Caco-2 (cell line): ENCODE measurements around the gene CYP2A13. TPM values are rescaled to one million over a fixed set of nuclear protein-coding genes. Genes with fewer than 3 reads are reported as not detected.
"Not testable (repeated sequence)": the region's sequence is repeated elsewhere in the genome, so short reads cannot be mapped to it uniquely, and the experiment has no call there.

ENCODE experiments used
- BruUV-seq: library from RNA; stranded (reverse); fragments of 400-500 nt; replicated peaks from 2 replicates; lab custom pipeline; 2021; lab: Mats Ljungman, UMichigan
- CTCF ChIA-PET: fragments of 300-600 bp; sonication (Branson Sonifier 250); formaldehyde crosslinking; loops from one replicate; lab custom pipeline; 2022; ENCODE audit warnings: antibody characterized with exemption; lab: Charles Lee
- POLR2A ChIA-PET: fragments of 300-600 bp; sonication (Branson Sonifier 250); formaldehyde crosslinking; loops from one replicate; lab custom pipeline; 2022; ENCODE audit warnings: antibody characterized with exemption; lab: Charles Lee
- DNase-seq, 2 experiments: peaks; one replicate each; pipeline versions ENCODE4 v3.0.0 to v3.0.0-alpha.2; 2020 to 2022
- H3K27me3 ChIP-seq: replicated peaks from 2 replicates; pipeline ENCODE4 v1.6.0; 2011; ENCODE audit warnings: low read length; ENCODE audit not compliant: control insufficient read depth, insufficient read depth
- H3K36me3 ChIP-seq: 2 replicates; pipeline ENCODE4 v1.5.1; 2011; ENCODE audit warnings: low read length; ENCODE audit not compliant: control insufficient read depth, insufficient read depth
- H3K4me1 ChIP-seq: fragments of 250-450 bp; sonication (Bioruptor Pico); 2 replicates; pipeline ENCODE4 v1.5.1; 2020; ENCODE audit warnings: mild to moderate bottlenecking
- H3K4me3 ChIP-seq: 2 replicates; pipeline ENCODE4 v1.5.1; 2011; ENCODE audit warnings: low read depth, mild to moderate bottlenecking, control low read depth, low read length
- H3K9me3 ChIP-seq: fragments of 250-450 bp; sonication (Bioruptor Pico); 2 replicates; pipeline ENCODE4 v1.5.1; 2020; ENCODE audit warnings: mild to moderate bottlenecking, moderate library complexity
- H3K27ac Mint-ChIP-seq: one replicate; pipeline ENCODE4 v1.8.0; 2022; ENCODE audit warnings: mixed read lengths; ENCODE audit not compliant: unreplicated experiment
- H3K27me3 Mint-ChIP-seq: one replicate; pipeline ENCODE4 v1.8.0; 2022; ENCODE audit warnings: mixed read lengths; ENCODE audit not compliant: insufficient read depth, unreplicated experiment
- H3K36me3 Mint-ChIP-seq: one replicate; pipeline ENCODE4 v1.8.0; 2022; ENCODE audit warnings: mild to moderate bottlenecking, mixed read lengths; ENCODE audit not compliant: insufficient read depth, unreplicated experiment
- H3K4me1 Mint-ChIP-seq: one replicate; pipeline ENCODE4 v1.8.0; 2022; ENCODE audit warnings: low read depth, mixed read lengths; ENCODE audit not compliant: unreplicated experiment
- H3K4me3 Mint-ChIP-seq: one replicate; pipeline ENCODE4 v1.8.0; 2022; ENCODE audit warnings: mild to moderate bottlenecking, moderate library complexity, mixed read lengths; ENCODE audit not compliant: unreplicated experiment
- H3K9me3 Mint-ChIP-seq: one replicate; pipeline ENCODE4 v1.8.0; 2022; ENCODE audit warnings: mixed read lengths; ENCODE audit not compliant: unreplicated experiment
- CTCF ChIP-seq, 2 experiments: fragments of 200-600 bp in 1 of 2; IDR thresholded peaks; 1 replicate in 1 of 2; 2 replicates in 1 of 2; pipeline versions ENCODE4 v1.5.1 to v1.8.0; 2011 to 2022; ENCODE audit warnings: antibody characterized with exemption in 1 of 2, control low read depth in 1 of 2, inconsistent platforms in 1 of 2, low read depth in 1 of 2, low read length in 1 of 2, mild to moderate bottlenecking in 1 of 2, moderate library complexity in 1 of 2; ENCODE audit not compliant: insufficient read depth in 1 of 2, severe bottlenecking in 1 of 2, unreplicated experiment in 1 of 2
- intact Hi-C: fragments of 100-400 bp; cut with micrococcal nuclease; formaldehyde crosslinking; loops from one replicate; pipeline ENCODE4 v1.10.0; 2022; ENCODE audit not compliant: unreplicated experiment
- total RNA-seq: library from RNA; stranded (reverse); gene quantifications from 2 replicates; pipeline ENCODE4 v1.2.3, GENCODE V29; 2022

Gene CYP2A13
- total RNA-seq, 1 experiment from 2014 or later, result not detected

GRCh38 chr19:41133260-41133659, 45.0 kb downstream of the CYP2A13 start:
- Mint-ChIP-seq H3K36me3 (no peaks in the 10 kb centered on the region), H3K9me3 (peaks cover 4% of the 10 kb centered on the region), H3K27ac (no peak overlapping the region), H3K4me1 (no peaks in the 10 kb centered on the region), H3K4me3 (no peak overlapping the region), H3K27me3 (peaks cover 6% of the 10 kb centered on the region)
- intact Hi-C loops, result no loop called here
- BruUV-seq, result no TSS peak
- no peak for TF ChIP-seq CTCF (IDR thresholded peaks at IDR 0.05; ENCODE audit: insufficient read depth in 1 of 2, low read depth in 1 of 2, low read length in 1 of 2, severe bottlenecking in 1 of 2, unreplicated experiment in 1 of 2)
- H3K27me3 ChIP-seq, result no peaks in the 10 kb centered on the region
- no peaks in the 10 kb centered on the region for H3K9me3 ChIP-seq
- H3K36me3 ChIP-seq, result no peaks in the 10 kb centered on the region
- POLR2A ChIA-PET, result no interaction called here
- DNase-seq, result no peak
- H3K4me3 ChIP-seq, result no peak overlapping the region
- no peaks in the 10 kb centered on the region for H3K4me1 ChIP-seq
- CTCF ChIA-PET, result no interaction called here

DNA sequence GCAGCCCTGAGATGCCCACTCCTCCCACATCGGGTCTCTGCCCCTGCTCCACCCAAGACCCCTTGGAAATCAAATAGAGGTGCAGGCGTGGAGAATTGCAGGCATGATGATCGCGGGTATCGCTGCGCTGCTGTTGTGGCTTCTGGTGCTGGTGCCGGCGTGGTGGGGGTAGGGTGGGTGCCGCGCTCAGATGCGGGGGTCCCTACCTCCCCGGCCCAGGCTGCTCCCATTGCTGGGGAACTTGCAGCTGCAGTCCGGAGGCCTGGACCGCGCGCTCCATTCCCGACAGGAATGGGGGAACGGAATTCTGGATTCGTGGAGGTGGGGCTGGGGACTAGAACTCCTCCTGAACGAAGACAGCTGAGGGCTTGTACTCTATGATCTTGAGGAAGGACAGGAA, 46.4 kb downstream of the CYP2A13 start:
- BruUV-seq, result no TSS peak
- intact Hi-C loops, result no loop called here
- Histone ChIP-seq H3K27me3 (no peaks in the 10 kb centered on the region), H3K9me3 (no peaks in the 10 kb centered on the region), H3K4me1 (no peaks in the 10 kb centered on the region), H3K36me3 (no peaks in the 10 kb centered on the region), H3K4me3 (no peak overlapping the region)
- ChIA-PET CTCF (no interaction called here), POLR2A (no interaction called here)
- Mint-ChIP-seq H3K27ac (no peak overlapping the region), H3K9me3 (peaks cover 10% of the 10 kb centered on the region), H3K4me3 (no peak overlapping the region), H3K27me3 (peaks cover 6% of the 10 kb centered on the region), H3K4me1 (no peaks in the 10 kb centered on the region), H3K36me3 (no peaks in the 10 kb centered on the region)
- DNase-seq, result no peak
- no peak for TF ChIP-seq CTCF (IDR thresholded peaks at IDR 0.05; ENCODE audit: insufficient read depth in 1 of 2, low read depth in 1 of 2, low read length in 1 of 2, severe bottlenecking in 1 of 2, unreplicated experiment in 1 of 2)

DNA sequence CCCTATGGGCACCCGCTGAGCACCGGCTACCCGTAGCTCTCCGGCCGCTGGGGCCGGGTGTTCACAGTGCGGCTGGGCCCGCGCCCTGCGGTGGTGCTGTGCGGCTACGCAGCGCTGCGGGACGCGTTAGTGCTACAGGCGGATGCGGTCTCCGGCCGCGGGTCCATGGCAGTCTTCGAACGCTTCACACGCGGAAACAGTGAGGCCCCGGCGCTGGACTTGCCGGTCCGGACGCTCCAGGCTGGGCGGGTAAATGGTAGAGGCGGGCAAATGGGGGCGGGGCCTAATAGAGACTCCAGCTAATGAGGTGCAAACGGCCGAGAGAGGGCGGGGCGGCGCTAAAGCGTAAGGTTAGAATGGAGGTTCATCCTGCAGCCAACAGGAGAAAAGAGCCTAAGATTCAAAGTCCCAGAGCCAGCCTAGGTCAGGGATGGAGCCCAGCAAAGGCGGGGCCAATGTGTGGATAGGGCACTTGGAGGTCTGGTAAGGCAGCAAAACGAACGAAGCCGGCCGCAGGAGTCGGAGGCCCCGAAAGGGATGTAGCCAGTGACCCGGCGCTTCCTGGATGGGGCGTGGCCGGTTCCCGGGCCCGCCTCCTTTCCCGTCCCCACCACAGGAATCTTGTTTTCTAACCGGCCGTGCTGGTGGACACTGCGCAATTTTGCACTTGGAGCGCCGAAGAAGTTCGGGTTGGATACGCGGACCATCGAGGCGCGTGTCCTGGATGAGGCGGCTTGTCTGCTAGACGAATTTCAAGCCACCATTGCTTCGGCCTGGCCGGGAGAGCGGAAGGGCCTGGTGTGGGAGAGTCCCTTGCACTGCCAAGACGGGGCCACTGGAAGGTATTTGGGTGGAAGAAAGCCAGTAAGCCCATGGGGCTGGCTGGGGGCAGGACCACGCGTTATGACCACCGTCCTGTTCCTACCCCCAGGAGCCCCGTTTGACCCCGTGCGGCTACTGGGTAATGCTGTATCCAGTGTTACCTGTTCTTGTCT, 47.4 kb downstream of the CYP2A13 start:
- BruUV-seq, POLR2A ChIA-PET, CTCF ChIA-PET: not testable (repeated sequence)

More for the DNA sequence above, 47.4 kb downstream of the CYP2A13 start:
- H3K4me1 ChIP-seq, H3K36me3 Mint-ChIP-seq, intact Hi-C loops, H3K27ac Mint-ChIP-seq, H3K4me1 Mint-ChIP-seq, H3K9me3 ChIP-seq, H3K27me3 ChIP-seq, H3K4me3 Mint-ChIP-seq, H3K27me3 Mint-ChIP-seq, H3K36me3 ChIP-seq, DNase-seq, H3K4me3 ChIP-seq, H3K9me3 Mint-ChIP-seq: not testable (repeated sequence)
